ENCODE measurements around the gene SNRPA. TPM values are rescaled to one million over a fixed set of nuclear protein-coding genes. Genes with fewer than 3 reads are reported as not detected.

SNRPA gene
- total and polyA plus RNA-seq, 12 donors, result 18.5 to 176 (median 62.9) TPM

GRCh38 chr19:40740747-40741146, 10.3 kb upstream of the SNRPA start:
- WGBS, 4 donors, result 70 to 90% (median 87%) methylated on average over 5 to 6 of the region's 6 CpGs
- no peak overlapping the region for H3K4me3 ChIP-seq
- peaks cover 0 to 49% of the 10 kb centered on the region in 2 donors for H3K36me3 ChIP-seq (replicated peaks in 1 of 2)
- no peak for DNase-seq
- H3K27me3 ChIP-seq, result no peaks in the 10 kb centered on the region
- peaks cover 0 to 10% of the 10 kb centered on the region in 2 donors for H3K4me1 ChIP-seq (replicated peaks in 1 of 2)
- no peak for TF ChIP-seq POLR2A (IDR thresholded peaks at IDR 0.05)
- TF ChIP-seq, protein P1, sequence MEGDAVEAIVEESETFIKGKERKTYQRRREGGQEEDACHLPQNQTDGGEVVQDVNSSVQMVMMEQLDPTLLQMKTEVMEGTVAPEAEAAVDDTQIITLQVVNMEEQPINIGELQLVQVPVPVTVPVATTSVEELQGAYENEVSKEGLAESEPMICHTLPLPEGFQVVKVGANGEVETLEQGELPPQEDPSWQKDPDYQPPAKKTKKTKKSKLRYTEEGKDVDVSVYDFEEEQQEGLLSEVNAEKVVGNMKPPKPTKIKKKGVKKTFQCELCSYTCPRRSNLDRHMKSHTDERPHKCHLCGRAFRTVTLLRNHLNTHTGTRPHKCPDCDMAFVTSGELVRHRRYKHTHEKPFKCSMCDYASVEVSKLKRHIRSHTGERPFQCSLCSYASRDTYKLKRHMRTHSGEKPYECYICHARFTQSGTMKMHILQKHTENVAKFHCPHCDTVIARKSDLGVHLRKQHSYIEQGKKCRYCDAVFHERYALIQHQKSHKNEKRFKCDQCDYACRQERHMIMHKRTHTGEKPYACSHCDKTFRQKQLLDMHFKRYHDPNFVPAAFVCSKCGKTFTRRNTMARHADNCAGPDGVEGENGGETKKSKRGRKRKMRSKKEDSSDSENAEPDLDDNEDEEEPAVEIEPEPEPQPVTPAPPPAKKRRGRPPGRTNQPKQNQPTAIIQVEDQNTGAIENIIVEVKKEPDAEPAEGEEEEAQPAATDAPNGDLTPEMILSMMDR (IDR thresholded peaks at IDR 0.05), result no peak
- H3K9me3 ChIP-seq (replicated peaks in 1 of 3), result no peaks in the 10 kb centered on the region
- H3K27ac ChIP-seq, result peak overlapping the region in 1 of 5 donors; percentile 3
- intact Hi-C loops (cut with DNase I), result no loop called here

DNA sequence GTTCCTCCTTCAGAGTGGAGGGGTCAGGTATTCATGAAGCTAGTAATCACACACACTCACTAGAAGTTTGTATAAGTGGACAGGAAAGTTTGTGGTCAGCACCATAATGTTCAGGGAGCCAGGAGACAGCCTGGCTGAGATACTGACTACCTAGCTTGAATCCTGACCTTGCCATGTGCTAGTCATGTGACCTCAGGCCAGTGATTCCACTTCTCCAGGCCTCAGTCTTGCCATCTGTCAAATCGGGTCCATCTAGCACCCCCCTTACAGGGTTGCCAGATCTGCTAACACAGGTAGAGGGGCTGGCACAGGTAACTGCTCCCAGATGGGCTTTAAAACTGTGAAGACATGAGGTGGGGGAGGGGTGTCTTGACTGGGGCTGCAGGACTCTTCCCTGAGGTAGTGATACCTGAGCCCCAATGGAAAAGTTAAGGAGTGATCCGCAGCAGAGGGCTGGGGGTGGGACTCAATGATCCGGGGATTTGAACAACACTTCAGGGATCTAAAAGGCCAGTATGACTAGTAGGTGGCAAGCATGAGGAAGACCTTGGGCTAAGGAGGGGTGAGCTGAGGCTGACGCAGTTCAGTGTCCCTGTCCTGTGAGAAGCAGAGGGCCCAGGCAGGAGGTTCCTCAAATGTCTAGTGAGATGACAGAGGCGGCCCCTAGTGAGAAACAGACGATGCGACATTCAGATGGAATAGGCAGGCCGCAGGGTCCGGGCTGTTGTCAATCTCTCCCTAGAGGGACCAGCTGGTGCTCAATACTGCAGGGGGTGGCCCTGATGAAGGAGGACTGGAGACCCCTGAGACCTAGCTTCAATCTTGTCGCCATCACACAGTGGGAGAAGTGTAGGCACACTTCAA, 9.2 kb upstream of the SNRPA start:
- intact Hi-C loops (cut with DNase I), result no loop called here
- DNase-seq, result peak in 2 of 7 donors; percentile 43 to 62
- Histone ChIP-seq H3K4me1 (replicated peaks in 1 of 2) (peaks cover 0 to 12% of the 10 kb centered on the region in 2 donors), H3K27me3 (no peaks in the 10 kb centered on the region), H3K36me3 (replicated peaks in 1 of 2) (peaks cover 0 to 40% of the 10 kb centered on the region in 2 donors), H3K9me3 (replicated peaks in 1 of 3) (no peaks in the 10 kb centered on the region), H3K27ac (peak overlapping the region in 1 of 5 donors; percentile 55), H3K4me3 (no peak overlapping the region)
- TF ChIP-seq, protein P1 (IDR thresholded peaks at IDR 0.05), result no peak
- no peak for TF ChIP-seq POLR2A (IDR thresholded peaks at IDR 0.05)
- WGBS, 4 donors, result 73 to 83% (median 77%) methylated on average over 9 to 10 of the region's 10 CpGs

DNA sequence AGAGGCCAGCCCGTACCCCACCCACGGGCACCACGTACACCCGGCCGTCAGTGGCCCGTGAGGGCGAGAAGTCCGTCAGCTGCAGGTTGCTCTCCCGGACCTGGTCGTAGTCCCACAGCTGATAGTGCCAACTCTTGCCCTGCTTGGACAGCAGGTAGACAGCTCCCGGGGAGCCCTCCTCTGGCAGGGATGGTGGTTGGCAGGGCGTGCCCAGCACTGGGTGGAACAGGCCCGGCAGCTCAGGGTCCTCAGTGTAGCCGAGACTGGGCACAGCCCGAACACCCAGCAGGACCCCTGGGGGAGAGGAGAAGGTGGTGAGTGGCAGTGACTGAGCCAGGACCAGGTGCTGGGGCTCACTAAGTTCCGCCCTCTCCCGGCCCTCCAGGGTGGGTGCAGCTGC, 8.5 kb upstream of the SNRPA start:
- WGBS, 4 donors, result 87 to 95% (median 89%) methylated on average over 7 to 17 of the region's 17 CpGs; no CpG with 5 or more reads in 1 of the 4 donors
- Histone ChIP-seq H3K4me3 (no peak overlapping the region), H3K4me1 (replicated peaks in 1 of 2) (peaks cover 0 to 12% of the 10 kb centered on the region in 2 donors), H3K36me3 (replicated peaks in 1 of 2) (peaks cover 0 to 33% of the 10 kb centered on the region in 2 donors), H3K27me3 (no peaks in the 10 kb centered on the region), H3K27ac (no peak overlapping the region), H3K9me3 (replicated peaks in 1 of 3) (no peaks in the 10 kb centered on the region)
- intact Hi-C loops (cut with DNase I), result no loop called here
- peak in 1 of 7 donors; percentile 11 for DNase-seq
- TF ChIP-seq POLR2A (IDR thresholded peaks at IDR 0.05), result no peak
- TF ChIP-seq, protein P1 (IDR thresholded peaks at IDR 0.05), result no peak

GRCh38 chr19:40742886-40743285, 8.1 kb upstream of the SNRPA start:
- H3K27me3 ChIP-seq, result no peaks in the 10 kb centered on the region
- peaks cover 0 to 28% of the 10 kb centered on the region in 2 donors for H3K36me3 ChIP-seq (replicated peaks in 1 of 2)
- intact Hi-C loops (cut with DNase I), result no loop called here
- DNase-seq, result no peak
- no peak for TF ChIP-seq POLR2A (IDR thresholded peaks at IDR 0.05)
- TF ChIP-seq, protein P1 (IDR thresholded peaks at IDR 0.05), result no peak
- peaks cover 0 to 12% of the 10 kb centered on the region in 2 donors for H3K4me1 ChIP-seq (replicated peaks in 1 of 2)
- H3K27ac ChIP-seq, result no peak overlapping the region
- H3K4me3 ChIP-seq, result no peak overlapping the region
- 92 to 97% (median 96%) methylated on average over 9 to 12 of the region's 12 CpGs for WGBS, 4 donors
- H3K9me3 ChIP-seq (replicated peaks in 1 of 3), result no peaks in the 10 kb centered on the region

Data from adrenal gland (tissue), 12 donors.